ENCODE measurements around the gene IFNL1. TPM values are rescaled to one million over a fixed set of nuclear protein-coding genes. Genes with fewer than 3 reads are reported as not detected.
"Not testable (repeated sequence)": the region's sequence is repeated elsewhere in the genome, so short reads cannot be mapped to it uniquely, and the experiment has no call there.

The IFNL1 gene
- total RNA-seq, 2 experiments from 2014 or later = 0.91 to 1.0 TPM

- DNase-seq = no peak
- Mint-ChIP-seq H3K27me3 (ENCODE audit: low read depth) (peaks cover 32% of the 10 kb centered on the region), H3K27ac (no peak overlapping the region), H3K4me3 (no peak overlapping the region), H3K9me3 (no peaks in the 10 kb centered on the region), H3K4me1 (ENCODE audit: low read depth) (peaks cover 14% of the 10 kb centered on the region), H3K36me3 (ENCODE audit: low read depth) (no peaks in the 10 kb centered on the region)
- CTCF ChIA-PET = interaction anchor here (0.6 kb wide), 1 partner anchor 1265 kb away, joined by 3 read pairs; no protein-coding TSS in a partner anchor
- intact Hi-C loops (cut with micrococcal nuclease) = no loop called here
These were observed 33.7 kb upstream of the IFNL1 start for GRCh38 chr19:39262496-39262895.

GRCh38 chr19:39263912-39264305, 32.3 kb upstream of the IFNL1 start:
- CTCF ChIA-PET = no interaction called here
- intact Hi-C loops (cut with micrococcal nuclease) = no loop called here
- Mint-ChIP-seq H3K36me3 (ENCODE audit: low read depth) (no peaks in the 10 kb centered on the region), H3K4me1 (ENCODE audit: low read depth) (peaks cover 13% of the 10 kb centered on the region), H3K9me3 (no peaks in the 10 kb centered on the region), H3K27me3 (ENCODE audit: low read depth) (peaks cover 29% of the 10 kb centered on the region), H3K27ac (no peak overlapping the region), H3K4me3 (no peak overlapping the region)
- DNase-seq = no peak

GRCh38 chr19:39264306-39265290, 31.6 kb upstream of the IFNL1 start:
- CTCF ChIA-PET = no interaction called here
- H3K27me3 Mint-ChIP-seq (ENCODE audit: low read depth) = peaks cover 29% of the 10 kb centered on the region
- intact Hi-C loops (cut with micrococcal nuclease) = no loop called here
- no peaks in the 10 kb centered on the region for H3K9me3 Mint-ChIP-seq
- H3K4me3 Mint-ChIP-seq = no peak overlapping the region
- no peak overlapping the region for H3K27ac Mint-ChIP-seq
- H3K36me3 Mint-ChIP-seq (ENCODE audit: low read depth) = no peaks in the 10 kb centered on the region
- DNase-seq = no peak
- peaks cover 13% of the 10 kb centered on the region for H3K4me1 Mint-ChIP-seq (ENCODE audit: low read depth)

GRCh38 chr19:39265321-39265916, 30.8 kb upstream of the IFNL1 start:
- CTCF ChIA-PET = no interaction called here
- Mint-ChIP-seq H3K27me3 (ENCODE audit: low read depth) (peaks cover 31% of the 10 kb centered on the region), H3K27ac (no peak overlapping the region), H3K36me3 (ENCODE audit: low read depth) (no peaks in the 10 kb centered on the region), H3K4me3 (no peak overlapping the region), H3K4me1 (ENCODE audit: low read depth) (peaks cover 13% of the 10 kb centered on the region), H3K9me3 (no peaks in the 10 kb centered on the region)
- no peak for DNase-seq
- intact Hi-C loops (cut with micrococcal nuclease) = no loop called here

- H3K27ac Mint-ChIP-seq; H3K4me3 Mint-ChIP-seq; H3K9me3 Mint-ChIP-seq; intact Hi-C loops (cut with micrococcal nuclease); DNase-seq; H3K36me3 Mint-ChIP-seq (ENCODE audit: low read depth); CTCF ChIA-PET: not testable (repeated sequence)
- peaks cover 13% of the 10 kb centered on the region for H3K4me1 Mint-ChIP-seq (ENCODE audit: low read depth)
- H3K27me3 Mint-ChIP-seq (ENCODE audit: low read depth) = peaks cover 21% of the 10 kb centered on the region
These were observed 28.1 kb upstream of the IFNL1 start, which contains the start of gene IFNL2 for GRCh38 chr19:39268085-39268484. TSS of gene IFNL2 (plus strand) at chr19:39268396. CDS start at chr19:39268569, 173 bp downstream.

GRCh38 chr19:39268531-39269223, 27.5 kb upstream of the IFNL1 start:
- H3K4me3 Mint-ChIP-seq; H3K36me3 Mint-ChIP-seq (ENCODE audit: low read depth); H3K4me1 Mint-ChIP-seq (ENCODE audit: low read depth); intact Hi-C loops (cut with micrococcal nuclease); DNase-seq; H3K9me3 Mint-ChIP-seq; CTCF ChIA-PET; H3K27ac Mint-ChIP-seq: not testable (repeated sequence)
- peaks cover 16% of the 10 kb centered on the region for H3K27me3 Mint-ChIP-seq (ENCODE audit: low read depth)

- H3K4me3 Mint-ChIP-seq; H3K36me3 Mint-ChIP-seq (ENCODE audit: low read depth); CTCF ChIA-PET; H3K9me3 Mint-ChIP-seq; DNase-seq; H3K27ac Mint-ChIP-seq; H3K4me1 Mint-ChIP-seq (ENCODE audit: low read depth); intact Hi-C loops (cut with micrococcal nuclease): not testable (repeated sequence)
- peaks cover 10% of the 10 kb centered on the region for H3K27me3 Mint-ChIP-seq (ENCODE audit: low read depth)
These were observed 26.8 kb upstream of the IFNL1 start for GRCh38 chr19:39269369-39269768.

GRCh38 chr19:39270036-39270871, 26.0 kb upstream of the IFNL1 start:
- Mint-ChIP-seq H3K36me3 (ENCODE audit: low read depth) (no peaks in the 10 kb centered on the region), H3K9me3 (no peaks in the 10 kb centered on the region), H3K4me1 (ENCODE audit: low read depth) (peaks cover 1% of the 10 kb centered on the region), H3K27me3 (ENCODE audit: low read depth) (peaks cover 4% of the 10 kb centered on the region), H3K4me3 (no peak overlapping the region), H3K27ac (no peak overlapping the region)
- no peak for DNase-seq
- CTCF ChIA-PET = interaction anchor here (1.2 kb wide), 1 partner anchor 160 kb away, joined by 3 read pairs; no protein-coding TSS in a partner anchor
- intact Hi-C loops (cut with micrococcal nuclease) = no loop called here

- DNase-seq; H3K4me3 Mint-ChIP-seq; H3K27ac Mint-ChIP-seq; H3K27me3 Mint-ChIP-seq (ENCODE audit: low read depth); H3K9me3 Mint-ChIP-seq; H3K4me1 Mint-ChIP-seq (ENCODE audit: low read depth); H3K36me3 Mint-ChIP-seq (ENCODE audit: low read depth); intact Hi-C loops (cut with micrococcal nuclease): not testable (repeated sequence)
- CTCF ChIA-PET = interaction anchor here (0.6 kb wide), 1 partner anchor 157 kb away, joined by 3 read pairs; no protein-coding TSS in a partner anchor
These were observed 22.3 kb upstream of the IFNL1 start for GRCh38 chr19:39273859-39274258.

- CTCF ChIA-PET = no interaction called here
- no peaks in the 10 kb centered on the region for H3K4me1 Mint-ChIP-seq (ENCODE audit: low read depth)
- no peak for DNase-seq
- no peaks in the 10 kb centered on the region for H3K9me3 Mint-ChIP-seq
- H3K4me3 Mint-ChIP-seq = no peak overlapping the region
- intact Hi-C loops (cut with micrococcal nuclease) = no loop called here
- no peak overlapping the region for H3K27ac Mint-ChIP-seq
- H3K36me3 Mint-ChIP-seq (ENCODE audit: low read depth) = no peaks in the 10 kb centered on the region
- peaks cover 5% of the 10 kb centered on the region for H3K27me3 Mint-ChIP-seq (ENCODE audit: low read depth)
These were observed 20.6 kb upstream of the IFNL1 start for GRCh38 chr19:39275578-39275977.

- no peaks in the 10 kb centered on the region for H3K4me1 Mint-ChIP-seq (ENCODE audit: low read depth)
- no peak overlapping the region for H3K4me3 Mint-ChIP-seq
- peaks cover 7% of the 10 kb centered on the region for H3K27me3 Mint-ChIP-seq (ENCODE audit: low read depth)
- no peaks in the 10 kb centered on the region for H3K36me3 Mint-ChIP-seq (ENCODE audit: low read depth)
- CTCF ChIA-PET = interaction anchor here (0.6 kb wide), 1 partner anchor 212 kb away, joined by 4 read pairs; no protein-coding TSS in a partner anchor
- no peak for DNase-seq
- H3K27ac Mint-ChIP-seq = no peak overlapping the region
- intact Hi-C loops (cut with micrococcal nuclease) = no loop called here
- H3K9me3 Mint-ChIP-seq = no peaks in the 10 kb centered on the region
These were observed 19.5 kb upstream of the IFNL1 start for GRCh38 chr19:39276740-39277139.

- intact Hi-C loops (cut with micrococcal nuclease) = no loop called here
- H3K9me3 Mint-ChIP-seq = peaks cover 3% of the 10 kb centered on the region
- peaks cover 10% of the 10 kb centered on the region for H3K27me3 Mint-ChIP-seq (ENCODE audit: low read depth)
- H3K36me3 Mint-ChIP-seq (ENCODE audit: low read depth) = no peaks in the 10 kb centered on the region
- H3K27ac Mint-ChIP-seq = no peak overlapping the region
- H3K4me1 Mint-ChIP-seq (ENCODE audit: low read depth) = no peaks in the 10 kb centered on the region
- no peak overlapping the region for H3K4me3 Mint-ChIP-seq
- CTCF ChIA-PET = no interaction called here
- DNase-seq = no peak
These were observed 18.6 kb upstream of the IFNL1 start for GRCh38 chr19:39277598-39277997.
